Neuronal stem cell (in vitro differentiated cells): ENCODE measurements around the gene MYO5C.

Experiments used
- DNase-seq: peaks from one replicate; pipeline ENCODE4 v3.0.0-alpha.2; 2013; ENCODE audit warnings: low spot score
- H2AFZ ChIP-seq: one replicate; pipeline ENCODE4 v1.6.1; 2013; ENCODE audit warnings: mild to moderate bottlenecking, low read length, inconsistent platforms
- H2AK5ac ChIP-seq: 2 replicates; pipeline ENCODE4 v1.6.1; 2013; ENCODE audit warnings: low read depth, mild to moderate bottlenecking, inconsistent platforms, low read length, moderate library complexity, mixed read lengths
- H2BK120ac ChIP-seq: 2 replicates; pipeline ENCODE4 v1.6.1; 2013; ENCODE audit warnings: low read depth, mild to moderate bottlenecking, inconsistent platforms, low read length, moderate library complexity, mixed read lengths
- H2BK12ac ChIP-seq: one replicate; pipeline ENCODE4 v1.6.1; 2013; ENCODE audit warnings: low read length, inconsistent platforms
- H2BK15ac ChIP-seq: 2 replicates; pipeline ENCODE4 v1.6.1; 2013; ENCODE audit warnings: mild to moderate bottlenecking, low read length, inconsistent platforms, mixed read lengths
- H2BK5ac ChIP-seq: one replicate; pipeline ENCODE4 v1.6.1; 2013; ENCODE audit warnings: inconsistent platforms, mild to moderate bottlenecking, low read length, moderate library complexity
- H3K14ac ChIP-seq: one replicate; pipeline ENCODE4 v1.6.1; 2013; ENCODE audit warnings: low read length, inconsistent platforms
- H3K18ac ChIP-seq: 2 replicates; pipeline ENCODE4 v1.6.1; 2013; ENCODE audit warnings: low read length, inconsistent platforms
- H3K23ac ChIP-seq: 2 replicates; pipeline ENCODE4 v1.6.1; 2013; ENCODE audit warnings: low read depth, mild to moderate bottlenecking, mixed read lengths, low read length, inconsistent platforms; ENCODE audit not compliant: poor library complexity
- H3K27ac ChIP-seq: replicated peaks from 3 replicates; pipeline ENCODE4 v1.5.1; 2013; ENCODE audit warnings: low read length, inconsistent platforms
- H3K27me3 ChIP-seq, 3 experiments: 2 replicates each; pipeline ENCODE4 v1.6.1; 2013; ENCODE audit warnings: low read length in 3 of 3, mild to moderate bottlenecking in 2 of 3, inconsistent platforms in 1 of 3, low read depth in 1 of 3, mixed read lengths in 1 of 3, moderate library complexity in 1 of 3; ENCODE audit not compliant: control insufficient read depth in 3 of 3, insufficient read depth in 3 of 3
- H3K36me3 ChIP-seq, 2 donors: replicated peaks in 1 of 2; 2 replicates each; pipeline ENCODE4 v1.6.1; 2013; ENCODE audit warnings: low read length in 2 of 2; ENCODE audit not compliant: control insufficient read depth in 2 of 2, insufficient read depth in 2 of 2
- H3K4ac ChIP-seq: 2 replicates; pipeline ENCODE4 v1.6.1; 2013; ENCODE audit warnings: inconsistent platforms, mild to moderate bottlenecking, low read length, moderate library complexity
- H3K4me1 ChIP-seq, 2 donors: 1 replicate in 1 of 2; 2 replicates in 1 of 2; pipeline ENCODE4 v1.6.1; 2013; ENCODE audit warnings: low read length in 2 of 2, low read depth in 1 of 2; ENCODE audit not compliant: control insufficient read depth in 2 of 2, insufficient read depth in 1 of 2
- H3K4me2 ChIP-seq: one replicate; pipeline ENCODE4 v1.6.1; 2013; ENCODE audit warnings: mild to moderate bottlenecking, low read length, inconsistent platforms; ENCODE audit not compliant: insufficient read depth, poor library complexity, severe bottlenecking
- H3K4me3 ChIP-seq, 2 donors: 2 replicates each; pipeline ENCODE4 v1.5.1; 2013; ENCODE audit warnings: low read length in 2 of 2, mild to moderate bottlenecking in 2 of 2, inconsistent platforms in 1 of 2, moderate library complexity in 1 of 2
- H3K79me1 ChIP-seq: one replicate; pipeline ENCODE4 v1.6.1; 2013; ENCODE audit warnings: low read depth, mild to moderate bottlenecking, inconsistent platforms, low read length, moderate library complexity
- H3K9ac ChIP-seq: one replicate; pipeline ENCODE4 v1.6.1; 2013; ENCODE audit warnings: mild to moderate bottlenecking, low read depth, low read length, inconsistent platforms; ENCODE audit not compliant: poor library complexity
- H3K9me3 ChIP-seq, 2 donors: replicated peaks in 1 of 2; 2 replicates each; pipeline versions ENCODE3 to v1.6.1; 2013; ENCODE audit warnings: low read length in 2 of 2, mild to moderate bottlenecking in 2 of 2, inconsistent platforms in 1 of 2, low read depth in 1 of 2, mixed read lengths in 1 of 2, moderate library complexity in 1 of 2; ENCODE audit not compliant: control insufficient read depth in 2 of 2, insufficient read depth in 1 of 2
- H4K8ac ChIP-seq: one replicate; pipeline ENCODE4 v1.6.1; 2013; ENCODE audit warnings: low read depth, mild to moderate bottlenecking, inconsistent platforms, low read length, moderate library complexity
- H4K91ac ChIP-seq: one replicate; pipeline ENCODE4 v1.6.1; 2013; ENCODE audit warnings: low read length, low read depth, mild to moderate bottlenecking, inconsistent platforms; ENCODE audit not compliant: poor library complexity
- WGBS, 2 donors: extraction: QIAGEN DNeasy Blood & Tissue Kit; methylation state at CpG; one replicate each; pipeline ENCODE4 v1.1.7; 2013; ENCODE audit warnings: missing lambda C conversion rate in 2 of 2, mixed read lengths in 1 of 2; ENCODE audit not compliant: insufficient read length in 2 of 2, insufficient replicate concordance in 1 of 2; ENCODE audit errors: extremely low coverage in 2 of 2; 5-methylcytosine and 5-hydroxymethylcytosine counted together

Gene MYO5C

GRCh38 chr15:52161406-52161966 lies 134.1 kb downstream of the MYO5C start:
- Histone ChIP-seq H3K9me3 (no peaks in the 10 kb centered on the region), H3K18ac (no peak overlapping the region), H3K36me3 (peaks cover 0 to 12% of the 10 kb centered on the region in 2 donors), H3K23ac (no peak overlapping the region), H4K91ac (no peak overlapping the region), H2BK120ac (no peak overlapping the region), H3K27ac (no peak overlapping the region), H3K4me3 (no peak overlapping the region), H2BK15ac (no peak overlapping the region), H3K14ac (no peak overlapping the region), H3K4ac (no peak overlapping the region), H3K4me2 (no peak overlapping the region), H3K79me1 (no peaks in the 10 kb centered on the region), H3K27me3 (no peaks in the 10 kb centered on the region), H4K8ac (no peak overlapping the region), H2BK12ac (no peak overlapping the region), H2AK5ac (no peak overlapping the region), H3K4me1 (no peaks in the 10 kb centered on the region), H2AFZ (no peak overlapping the region), H3K9ac (no peak overlapping the region), H2BK5ac (no peak overlapping the region)
- WGBS, 2 donors: no CpG with 5 or more reads among the region's 13 CpGs
- no peak for DNase-seq

- no peak overlapping the region for H2BK5ac ChIP-seq
Observed at GRCh38 chr15:52159645-52160044, 136.0 kb downstream of the MYO5C start.

GRCh38 chr15:52158084-52158765 lies 137.4 kb downstream of the MYO5C start:
- Histone ChIP-seq H3K4me2 (no peak overlapping the region), H3K4me3 (no peak overlapping the region), H4K91ac (no peak overlapping the region), H3K9ac (no peak overlapping the region), H3K4me1 (no peaks in the 10 kb centered on the region), H3K18ac (no peak overlapping the region), H3K27ac (no peak overlapping the region), H2BK5ac (no peak overlapping the region), H2BK120ac (no peak overlapping the region), H3K23ac (no peak overlapping the region), H2AFZ (no peak overlapping the region), H2AK5ac (no peak overlapping the region), H3K4ac (no peak overlapping the region), H2BK12ac (no peak overlapping the region), H3K27me3 (no peaks in the 10 kb centered on the region), H2BK15ac (no peak overlapping the region), H3K9me3 (no peaks in the 10 kb centered on the region), H4K8ac (no peak overlapping the region), H3K79me1 (no peaks in the 10 kb centered on the region), H3K36me3 (peaks cover 0 to 8% of the 10 kb centered on the region in 2 donors), H3K14ac (no peak overlapping the region)
- DNase-seq: no peak
- no CpG with 5 or more reads among the region's 10 CpGs for WGBS, 2 donors

More at GRCh38 chr15:52159645-52160044, 136.0 kb downstream of the MYO5C start:
- Histone ChIP-seq H3K23ac (no peak overlapping the region), H4K91ac (no peak overlapping the region), H3K27ac (no peak overlapping the region), H3K9me3 (no peaks in the 10 kb centered on the region), H3K4me2 (no peak overlapping the region), H2AK5ac (no peak overlapping the region), H2BK12ac (no peak overlapping the region), H3K18ac (no peak overlapping the region), H3K4ac (no peak overlapping the region), H3K4me3 (no peak overlapping the region), H3K79me1 (no peaks in the 10 kb centered on the region), H3K14ac (no peak overlapping the region), H3K27me3 (no peaks in the 10 kb centered on the region), H2BK120ac (no peak overlapping the region), H3K36me3 (peaks cover 0 to 12% of the 10 kb centered on the region in 2 donors), H3K4me1 (no peaks in the 10 kb centered on the region), H4K8ac (no peak overlapping the region), H2BK15ac (no peak overlapping the region), H2AFZ (no peak overlapping the region), H3K9ac (no peak overlapping the region)
- WGBS, 2 donors: no CpG with 5 or more reads among the region's 3 CpGs
- no peak for DNase-seq

- Histone ChIP-seq H3K9me3 (no peaks in the 10 kb centered on the region), H2AK5ac (no peak overlapping the region), H2BK15ac (no peak overlapping the region), H2BK5ac (no peak overlapping the region), H2BK12ac (no peak overlapping the region), H3K18ac (no peak overlapping the region), H3K4me1 (no peaks in the 10 kb centered on the region), H2BK120ac (no peak overlapping the region), H3K79me1 (no peaks in the 10 kb centered on the region), H4K8ac (no peak overlapping the region), H3K23ac (no peak overlapping the region), H3K4me3 (no peak overlapping the region), H3K27me3 (no peaks in the 10 kb centered on the region), H2AFZ (no peak overlapping the region), H3K4me2 (no peak overlapping the region), H4K91ac (no peak overlapping the region), H3K9ac (no peak overlapping the region), H3K27ac (no peak overlapping the region), H3K36me3 (peaks cover 4 to 13% of the 10 kb centered on the region in 2 donors), H3K4ac (no peak overlapping the region), H3K14ac (no peak overlapping the region)
- no peak for DNase-seq
- WGBS, 2 donors: no CpG with 5 or more reads among the region's 2 CpGs
Observed at GRCh38 chr15:52155878-52156277, 139.7 kb downstream of the MYO5C start.
